ENCODE measurements around the gene RBM5. TPM values are rescaled to one million over a fixed set of nuclear protein-coding genes. Genes with fewer than 3 reads are reported as not detected.

The RBM5 gene
- total and polyA plus RNA-seq, 2 experiments from 2014 or later = 44.9 to 111 TPM

DNA sequence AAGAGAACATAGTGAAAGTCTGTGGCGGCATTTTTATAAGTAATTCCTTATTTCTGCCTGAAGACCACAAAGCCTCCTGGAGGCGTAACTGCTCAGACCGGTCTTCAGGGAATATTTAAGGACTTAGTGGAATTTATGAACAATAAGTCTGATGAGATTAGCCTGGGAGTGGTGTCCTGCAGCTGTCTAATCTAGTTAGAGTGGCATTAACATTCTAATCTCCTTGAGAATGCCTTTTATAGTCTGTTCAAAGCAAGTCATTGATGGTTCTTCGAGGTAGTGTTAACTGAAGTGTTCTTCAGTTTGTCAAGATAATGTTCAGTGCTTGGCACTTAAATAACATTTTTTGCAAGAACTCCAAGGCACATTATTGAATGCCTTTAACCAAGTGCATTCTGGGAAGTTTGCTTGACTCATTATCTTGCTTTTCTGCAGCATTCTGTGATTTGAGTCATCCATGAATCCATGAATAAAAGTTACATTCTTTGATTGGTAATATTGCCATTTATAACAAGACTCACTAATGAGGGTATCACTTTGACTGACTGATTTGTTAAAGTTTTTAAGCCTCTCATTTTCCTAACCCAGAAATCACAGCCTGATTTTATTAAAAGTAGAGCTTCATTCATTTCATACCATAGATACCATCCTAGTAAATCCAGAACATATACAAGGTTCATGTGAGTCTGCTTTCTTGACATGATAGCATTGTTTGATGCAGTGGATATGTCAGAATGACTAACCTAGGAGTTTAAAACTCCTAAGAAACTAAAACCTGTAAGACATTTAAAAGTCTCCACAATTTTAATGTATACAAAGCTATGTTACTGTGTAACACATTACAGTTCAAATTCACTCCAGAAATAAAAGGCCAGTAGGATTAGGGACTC is 12.5 kb downstream of the RBM5 start:
- peaks cover 91% of the 10 kb centered on the region for H3K36me3 Mint-ChIP-seq (ENCODE audit: low read depth)
- TF ChIP-seq, protein P1, sequence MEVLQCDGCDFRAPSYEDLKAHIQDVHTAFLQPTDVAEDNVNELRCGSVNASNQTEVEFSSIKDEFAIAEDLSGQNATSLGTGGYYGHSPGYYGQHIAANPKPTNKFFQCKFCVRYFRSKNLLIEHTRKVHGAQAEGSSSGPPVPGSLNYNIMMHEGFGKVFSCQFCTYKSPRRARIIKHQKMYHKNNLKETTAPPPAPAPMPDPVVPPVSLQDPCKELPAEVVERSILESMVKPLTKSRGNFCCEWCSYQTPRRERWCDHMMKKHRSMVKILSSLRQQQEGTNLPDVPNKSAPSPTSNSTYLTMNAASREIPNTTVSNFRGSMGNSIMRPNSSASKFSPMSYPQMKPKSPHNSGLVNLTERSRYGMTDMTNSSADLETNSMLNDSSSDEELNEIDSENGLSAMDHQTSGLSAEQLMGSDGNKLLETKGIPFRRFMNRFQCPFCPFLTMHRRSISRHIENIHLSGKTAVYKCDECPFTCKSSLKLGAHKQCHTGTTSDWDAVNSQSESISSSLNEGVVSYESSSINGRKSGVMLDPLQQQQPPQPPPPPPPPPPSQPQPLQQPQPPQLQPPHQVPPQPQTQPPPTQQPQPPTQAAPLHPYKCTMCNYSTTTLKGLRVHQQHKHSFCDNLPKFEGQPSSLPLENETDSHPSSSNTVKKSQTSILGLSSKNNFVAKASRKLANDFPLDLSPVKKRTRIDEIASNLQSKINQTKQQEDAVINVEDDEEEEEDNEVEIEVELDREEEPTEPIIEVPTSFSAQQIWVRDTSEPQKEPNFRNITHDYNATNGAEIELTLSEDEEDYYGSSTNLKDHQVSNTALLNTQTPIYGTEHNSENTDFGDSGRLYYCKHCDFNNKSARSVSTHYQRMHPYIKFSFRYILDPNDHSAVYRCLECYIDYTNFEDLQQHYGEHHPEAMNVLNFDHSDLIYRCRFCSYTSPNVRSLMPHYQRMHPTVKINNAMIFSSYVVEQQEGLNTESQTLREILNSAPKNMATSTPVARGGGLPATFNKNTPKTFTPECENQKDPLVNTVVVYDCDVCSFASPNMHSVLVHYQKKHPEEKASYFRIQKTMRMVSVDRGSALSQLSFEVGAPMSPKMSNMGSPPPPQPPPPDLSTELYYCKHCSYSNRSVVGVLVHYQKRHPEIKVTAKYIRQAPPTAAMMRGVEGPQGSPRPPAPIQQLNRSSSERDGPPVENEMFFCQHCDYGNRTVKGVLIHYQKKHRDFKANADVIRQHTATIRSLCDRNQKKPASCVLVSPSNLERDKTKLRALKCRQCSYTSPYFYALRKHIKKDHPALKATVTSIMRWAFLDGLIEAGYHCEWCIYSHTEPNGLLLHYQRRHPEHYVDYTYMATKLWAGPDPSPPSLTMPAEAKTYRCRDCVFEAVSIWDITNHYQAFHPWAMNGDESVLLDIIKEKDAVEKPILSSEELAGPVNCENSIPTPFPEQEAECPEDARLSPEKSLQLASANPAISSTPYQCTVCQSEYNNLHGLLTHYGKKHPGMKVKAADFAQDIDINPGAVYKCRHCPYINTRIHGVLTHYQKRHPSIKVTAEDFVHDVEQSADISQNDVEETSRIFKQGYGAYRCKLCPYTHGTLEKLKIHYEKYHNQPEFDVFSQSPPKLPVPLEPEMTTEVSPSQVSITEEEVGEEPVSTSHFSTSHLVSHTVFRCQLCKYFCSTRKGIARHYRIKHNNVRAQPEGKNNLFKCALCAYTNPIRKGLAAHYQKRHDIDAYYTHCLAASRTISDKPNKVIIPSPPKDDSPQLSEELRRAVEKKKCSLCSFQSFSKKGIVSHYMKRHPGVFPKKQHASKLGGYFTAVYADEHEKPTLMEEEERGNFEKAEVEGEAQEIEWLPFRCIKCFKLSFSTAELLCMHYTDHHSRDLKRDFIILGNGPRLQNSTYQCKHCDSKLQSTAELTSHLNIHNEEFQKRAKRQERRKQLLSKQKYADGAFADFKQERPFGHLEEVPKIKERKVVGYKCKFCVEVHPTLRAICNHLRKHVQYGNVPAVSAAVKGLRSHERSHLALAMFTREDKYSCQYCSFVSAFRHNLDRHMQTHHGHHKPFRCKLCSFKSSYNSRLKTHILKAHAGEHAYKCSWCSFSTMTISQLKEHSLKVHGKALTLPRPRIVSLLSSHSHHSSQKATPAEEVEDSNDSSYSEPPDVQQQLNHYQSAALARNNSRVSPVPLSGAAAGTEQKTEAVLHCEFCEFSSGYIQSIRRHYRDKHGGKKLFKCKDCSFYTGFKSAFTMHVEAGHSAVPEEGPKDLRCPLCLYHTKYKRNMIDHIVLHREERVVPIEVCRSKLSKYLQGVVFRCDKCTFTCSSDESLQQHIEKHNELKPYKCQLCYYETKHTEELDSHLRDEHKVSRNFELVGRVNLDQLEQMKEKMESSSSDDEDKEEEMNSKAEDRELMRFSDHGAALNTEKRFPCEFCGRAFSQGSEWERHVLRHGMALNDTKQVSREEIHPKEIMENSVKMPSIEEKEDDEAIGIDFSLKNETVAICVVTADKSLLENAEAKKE (CRISPR knock-in tag; IDR thresholded peaks at IDR 0.05) = no peak
- TF ChIP-seq STAT1 (IDR thresholded peaks at IDR 0.05; ENCODE audit: unreplicated experiment) = no peak
- TF ChIP-seq, protein P2, sequence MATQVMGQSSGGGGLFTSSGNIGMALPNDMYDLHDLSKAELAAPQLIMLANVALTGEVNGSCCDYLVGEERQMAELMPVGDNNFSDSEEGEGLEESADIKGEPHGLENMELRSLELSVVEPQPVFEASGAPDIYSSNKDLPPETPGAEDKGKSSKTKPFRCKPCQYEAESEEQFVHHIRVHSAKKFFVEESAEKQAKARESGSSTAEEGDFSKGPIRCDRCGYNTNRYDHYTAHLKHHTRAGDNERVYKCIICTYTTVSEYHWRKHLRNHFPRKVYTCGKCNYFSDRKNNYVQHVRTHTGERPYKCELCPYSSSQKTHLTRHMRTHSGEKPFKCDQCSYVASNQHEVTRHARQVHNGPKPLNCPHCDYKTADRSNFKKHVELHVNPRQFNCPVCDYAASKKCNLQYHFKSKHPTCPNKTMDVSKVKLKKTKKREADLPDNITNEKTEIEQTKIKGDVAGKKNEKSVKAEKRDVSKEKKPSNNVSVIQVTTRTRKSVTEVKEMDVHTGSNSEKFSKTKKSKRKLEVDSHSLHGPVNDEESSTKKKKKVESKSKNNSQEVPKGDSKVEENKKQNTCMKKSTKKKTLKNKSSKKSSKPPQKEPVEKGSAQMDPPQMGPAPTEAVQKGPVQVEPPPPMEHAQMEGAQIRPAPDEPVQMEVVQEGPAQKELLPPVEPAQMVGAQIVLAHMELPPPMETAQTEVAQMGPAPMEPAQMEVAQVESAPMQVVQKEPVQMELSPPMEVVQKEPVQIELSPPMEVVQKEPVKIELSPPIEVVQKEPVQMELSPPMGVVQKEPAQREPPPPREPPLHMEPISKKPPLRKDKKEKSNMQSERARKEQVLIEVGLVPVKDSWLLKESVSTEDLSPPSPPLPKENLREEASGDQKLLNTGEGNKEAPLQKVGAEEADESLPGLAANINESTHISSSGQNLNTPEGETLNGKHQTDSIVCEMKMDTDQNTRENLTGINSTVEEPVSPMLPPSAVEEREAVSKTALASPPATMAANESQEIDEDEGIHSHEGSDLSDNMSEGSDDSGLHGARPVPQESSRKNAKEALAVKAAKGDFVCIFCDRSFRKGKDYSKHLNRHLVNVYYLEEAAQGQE (IDR thresholded peaks at IDR 0.05; ENCODE audit: unreplicated experiment) = no peak
- no peak for TF ChIP-seq JUNB (IDR thresholded peaks at IDR 0.05; ENCODE audit: unreplicated experiment)
- TF ChIP-seq ZNF331 (CRISPR knock-in tag; IDR thresholded peaks at IDR 0.05; ENCODE audit: low read depth) = no peak
- no peak for TF ChIP-seq EZH2phosphoT487 (IDR thresholded peaks at IDR 0.05; ENCODE audit: unreplicated experiment)
- no peak for TF ChIP-seq CTCF (conservative IDR thresholded peaks at IDR 0.05; ENCODE audit: low read depth in 2 of 2)
- TF ChIP-seq EZH2 (IDR thresholded peaks at IDR 0.05; ENCODE audit: low read depth, unreplicated experiment) = no peak
- TF ChIP-seq, protein P3, sequence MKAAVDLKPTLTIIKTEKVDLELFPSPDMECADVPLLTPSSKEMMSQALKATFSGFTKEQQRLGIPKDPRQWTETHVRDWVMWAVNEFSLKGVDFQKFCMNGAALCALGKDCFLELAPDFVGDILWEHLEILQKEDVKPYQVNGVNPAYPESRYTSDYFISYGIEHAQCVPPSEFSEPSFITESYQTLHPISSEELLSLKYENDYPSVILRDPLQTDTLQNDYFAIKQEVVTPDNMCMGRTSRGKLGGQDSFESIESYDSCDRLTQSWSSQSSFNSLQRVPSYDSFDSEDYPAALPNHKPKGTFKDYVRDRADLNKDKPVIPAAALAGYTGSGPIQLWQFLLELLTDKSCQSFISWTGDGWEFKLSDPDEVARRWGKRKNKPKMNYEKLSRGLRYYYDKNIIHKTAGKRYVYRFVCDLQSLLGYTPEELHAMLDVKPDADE (IDR thresholded peaks at IDR 0.05) = no peak
- no peak for TF ChIP-seq NANOG (IDR thresholded peaks at IDR 0.05; ENCODE audit: borderline replicate concordance)
- TF ChIP-seq ZNF114 (CRISPR knock-in tag; IDR thresholded peaks at IDR 0.05) = no peak
- no peak for TF ChIP-seq CREB1 (CRISPR knock-in tag; IDR thresholded peaks at IDR 0.05; ENCODE audit: low read depth)
- no peak for TF ChIP-seq POLR2AphosphoS5 (IDR thresholded peaks at IDR 0.05; ENCODE audit: low read depth)
- Histone ChIP-seq H3K36me3 (ENCODE audit: insufficient read depth) (peaks cover 77% of the 10 kb centered on the region), H3F3A (replicated peaks; ENCODE audit: low read depth) (0 out of 2 replicates have a peak, but pooled peaks cover 42% of the 10 kb centered on the region), H3K27me3 (ENCODE audit: insufficient read depth) (no peaks in the 10 kb centered on the region), H3K9me2 (ENCODE audit: insufficient read depth) (no peaks in the 10 kb centered on the region), H3K27ac (ENCODE audit: low read depth) (no peak overlapping the region), H3K4me3 (no peak overlapping the region), H4K20me1 (replicated peaks; ENCODE audit: insufficient read depth) (peaks cover 16% of the 10 kb centered on the region), H3K4me2 (no peak overlapping the region), H3K79me2 (replicated peaks; ENCODE audit: insufficient read depth) (no peaks in the 10 kb centered on the region), H3K4me1 (ENCODE audit: insufficient read depth) (no peaks in the 10 kb centered on the region), H2AFZ (no peak overlapping the region)
- H3K4me1 Mint-ChIP-seq = no peaks in the 10 kb centered on the region
- DNase-seq (ENCODE audit: low spot score) (no peak), ATAC-seq (no peak)
- peaks cover 2% of the 10 kb centered on the region for H3K27me3 Mint-ChIP-seq (ENCODE audit: insufficient read depth, low read depth, poor library complexity)
- no peak overlapping the region for H3K4me3 Mint-ChIP-seq
- H3K9me3 Mint-ChIP-seq = no peaks in the 10 kb centered on the region; the same call in 2 of the 3 replicates
- no peak overlapping the region for H3K27ac Mint-ChIP-seq
